Activated naive CD4-positive, alpha-beta T cell treated with anti-CD3 and anti-CD28 coated beads, Interleukin-2, amount 50 U/mL, for 24 hours (primary cell): ENCODE measurements around the gene DQX1.
"Not testable (repeated sequence)": the region's sequence is repeated elsewhere in the genome, so short reads cannot be mapped to it uniquely, and the experiment has no call there.

ENCODE experiments used
- H3K27ac Mint-ChIP-seq: one replicate; pipeline ENCODE4 v1.8.0; 2021; ENCODE audit warnings: mild to moderate bottlenecking, mixed read lengths
- H3K27me3 Mint-ChIP-seq: one replicate; pipeline ENCODE4 v1.8.0; 2021; ENCODE audit warnings: mixed read lengths
- H3K36me3 Mint-ChIP-seq: one replicate; pipeline ENCODE4 v1.8.0; 2021; ENCODE audit warnings: mixed read lengths
- H3K4me1 Mint-ChIP-seq: one replicate; pipeline ENCODE4 v1.8.0; 2021; ENCODE audit warnings: mixed read lengths
- H3K4me3 Mint-ChIP-seq: one replicate; pipeline ENCODE4 v1.8.0; 2021; ENCODE audit warnings: mild to moderate bottlenecking, mixed read lengths
- H3K9me3 Mint-ChIP-seq: one replicate; pipeline ENCODE4 v1.8.0; 2021; ENCODE audit warnings: mixed read lengths

The DQX1 gene

DNA sequence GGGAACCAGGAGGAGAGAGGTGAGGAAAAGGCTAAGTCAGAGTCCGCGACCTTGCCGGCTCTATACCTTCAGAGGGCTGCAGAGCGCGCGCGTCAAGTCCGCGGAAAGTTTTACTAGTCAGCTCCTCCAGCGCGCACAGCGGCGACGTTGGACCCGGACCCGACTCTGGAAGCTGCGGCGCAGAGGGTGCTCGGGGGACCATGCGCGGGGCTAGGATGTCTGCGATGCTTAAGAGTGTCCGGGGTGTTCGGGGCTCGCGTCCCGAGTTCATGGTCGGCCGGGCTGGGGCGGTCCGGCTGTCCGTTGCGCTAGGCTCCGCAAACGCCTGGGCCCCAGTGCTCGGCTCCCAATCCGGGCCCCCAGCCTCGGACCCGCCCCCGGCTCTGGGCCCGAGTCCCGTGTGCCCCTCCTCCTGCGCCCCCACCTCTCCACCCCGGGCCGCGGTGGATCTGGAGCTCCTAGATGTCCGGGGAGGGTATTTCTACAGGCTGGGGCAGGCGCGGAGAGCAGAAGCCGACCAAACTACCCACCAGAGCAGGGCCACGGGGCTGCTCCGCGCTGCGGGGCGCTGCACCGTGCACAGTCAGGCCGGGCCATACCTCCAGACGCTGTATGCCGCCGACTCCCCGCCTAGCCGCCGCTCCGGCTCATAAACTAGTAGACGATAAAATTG is 26.6 kb downstream of the DQX1 start, which contains the start of gene LBX2:
TSS of gene LBX2 (minus strand) at position 337 of the 673 bp plus-strand sequence. CDS start at position 271, 66 bp downstream.
- Mint-ChIP-seq H3K27ac (peak within 1 kb of the TSS; percentile 8), H3K4me1 (peaks cover 44% of the 10 kb centered on the region), H3K9me3 (no peaks in the 10 kb centered on the region), H3K36me3 (peaks cover 3% of the 10 kb centered on the region), H3K27me3 (peaks cover 37% of the 10 kb centered on the region), H3K4me3 (peak within 1 kb of the TSS; percentile 82)

DNA sequence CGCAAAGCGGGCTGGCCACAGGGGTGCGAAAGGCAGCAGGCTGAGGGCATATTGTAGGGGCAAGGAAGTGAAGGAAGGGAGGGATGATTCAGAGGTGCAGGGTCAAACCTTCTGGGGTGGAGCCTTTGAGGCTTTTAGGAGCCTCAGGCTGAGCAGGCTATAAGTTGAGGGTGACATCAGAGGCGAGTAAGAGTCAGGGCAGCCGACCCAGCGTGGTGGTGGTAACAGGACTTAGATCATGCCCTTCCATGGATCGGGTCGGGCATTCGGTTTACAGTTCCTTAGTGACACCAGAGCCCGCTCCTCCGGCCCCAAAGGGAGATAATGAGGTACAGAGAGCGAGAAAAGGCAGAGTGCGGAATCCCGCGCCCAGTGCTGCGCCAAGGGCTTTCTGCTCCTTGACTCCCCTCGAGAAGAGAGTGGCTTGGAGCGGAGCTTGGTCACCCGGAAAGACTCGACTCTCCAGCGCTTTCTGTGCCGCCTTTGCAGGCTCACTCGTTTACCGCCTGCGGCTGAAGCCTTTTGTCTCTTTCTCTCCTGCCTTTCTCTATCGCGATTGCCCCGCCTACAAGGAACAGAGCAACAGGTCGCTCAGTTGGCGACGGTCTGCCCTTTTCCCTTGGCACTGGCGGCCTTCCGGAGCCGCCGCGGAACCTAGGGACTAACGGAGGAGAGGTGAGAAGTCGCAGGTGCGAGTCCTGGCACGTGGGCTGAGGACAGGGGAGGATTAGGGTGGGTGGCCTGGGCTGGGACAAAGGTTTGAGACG is 27.3 kb downstream of the DQX1 start:
- peaks cover 32% of the 10 kb centered on the region for H3K27me3 Mint-ChIP-seq
- H3K9me3 Mint-ChIP-seq = no peaks in the 10 kb centered on the region
- peak overlapping the region; percentile 8 for H3K27ac Mint-ChIP-seq
- H3K36me3 Mint-ChIP-seq = peaks cover 6% of the 10 kb centered on the region
- H3K4me1 Mint-ChIP-seq = peaks cover 37% of the 10 kb centered on the region
- peak overlapping the region; percentile 82 for H3K4me3 Mint-ChIP-seq

DNA sequence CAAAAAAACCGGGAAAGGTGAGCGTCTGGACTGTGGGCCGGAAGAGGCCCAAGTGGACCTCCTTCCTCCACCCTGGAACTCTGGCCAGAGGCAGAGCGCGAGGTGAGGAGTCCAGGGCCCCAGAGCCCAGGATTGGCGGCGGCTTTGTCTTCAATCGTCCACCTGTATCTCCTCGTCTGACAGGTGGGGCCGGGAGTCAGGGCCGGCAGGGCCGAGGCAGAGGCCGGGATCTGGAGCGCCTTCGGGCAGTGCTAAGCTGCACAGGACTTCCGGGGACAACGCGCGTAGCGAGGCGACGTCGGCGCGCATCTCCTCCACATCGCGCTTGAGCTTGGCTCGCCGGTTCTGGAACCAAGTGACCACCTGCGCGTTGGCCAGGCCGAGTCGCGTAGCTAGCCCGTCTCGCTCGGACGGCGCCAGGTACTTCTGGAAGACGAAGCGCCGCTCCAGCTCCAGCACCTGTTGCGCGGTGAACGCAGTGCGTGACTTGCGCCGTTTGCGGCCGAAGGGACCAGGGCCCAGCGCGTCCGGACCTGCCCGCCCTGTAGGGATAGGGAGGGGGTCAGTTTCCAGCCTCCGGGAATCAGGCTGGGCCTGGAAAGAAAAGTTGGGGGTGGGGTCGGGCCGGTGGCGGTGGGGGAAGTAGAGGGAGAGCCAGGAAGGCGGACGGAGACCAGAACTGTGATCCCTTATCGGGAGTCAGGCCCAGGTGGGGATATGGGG is 28.1 kb downstream of the DQX1 start:
- H3K36me3 Mint-ChIP-seq = peaks cover 7% of the 10 kb centered on the region
- H3K27me3 Mint-ChIP-seq = peaks cover 29% of the 10 kb centered on the region
- H3K27ac Mint-ChIP-seq = peak overlapping the region; percentile 5
- peaks cover 31% of the 10 kb centered on the region for H3K4me1 Mint-ChIP-seq
- no peaks in the 10 kb centered on the region for H3K9me3 Mint-ChIP-seq
- H3K4me3 Mint-ChIP-seq = peak overlapping the region; percentile 82

DNA sequence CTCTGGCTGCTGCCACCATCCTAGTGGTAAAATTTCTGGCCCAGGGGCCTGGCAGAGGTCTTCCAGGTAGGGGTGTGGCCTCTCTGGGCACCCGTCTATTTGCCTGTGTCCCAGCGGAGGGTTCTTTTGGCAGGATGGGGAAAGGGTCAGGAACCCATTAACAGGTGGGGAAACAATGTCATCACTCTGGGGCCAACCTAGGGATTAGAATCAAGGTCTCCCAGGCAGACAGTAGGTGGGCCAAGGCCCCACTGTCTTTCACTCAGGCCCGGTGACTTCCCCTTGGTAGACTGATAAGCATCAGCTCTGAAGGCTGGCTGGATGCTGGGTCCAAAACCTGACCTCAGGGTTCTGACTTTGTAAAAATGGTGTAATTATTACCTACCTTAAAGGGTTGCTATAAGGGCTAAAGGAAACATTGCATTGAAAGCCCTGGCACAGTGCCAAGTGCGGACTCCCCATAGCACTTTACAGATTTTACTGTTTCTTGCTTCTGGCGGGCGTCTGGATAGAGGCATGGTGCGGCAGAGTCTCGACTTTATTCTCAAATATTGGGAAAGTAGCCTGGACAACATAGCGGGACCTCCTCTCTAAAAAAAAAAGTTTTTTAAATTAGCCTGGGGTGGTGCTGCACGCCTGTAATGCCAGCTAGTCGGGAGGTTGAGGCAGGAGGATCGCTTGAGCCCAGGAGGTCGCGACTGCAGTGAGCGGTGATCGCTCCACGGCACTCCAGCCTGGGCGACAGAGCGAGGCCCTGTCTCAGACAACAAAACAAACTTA is 28.8 kb downstream of the DQX1 start:
- peak overlapping the region; percentile 82 for H3K4me3 Mint-ChIP-seq
- H3K27ac Mint-ChIP-seq = no peak overlapping the region
- peaks cover 24% of the 10 kb centered on the region for H3K4me1 Mint-ChIP-seq
- H3K36me3 Mint-ChIP-seq = peaks cover 7% of the 10 kb centered on the region
- H3K9me3 Mint-ChIP-seq = no peaks in the 10 kb centered on the region
- H3K27me3 Mint-ChIP-seq = peaks cover 23% of the 10 kb centered on the region

DNA sequence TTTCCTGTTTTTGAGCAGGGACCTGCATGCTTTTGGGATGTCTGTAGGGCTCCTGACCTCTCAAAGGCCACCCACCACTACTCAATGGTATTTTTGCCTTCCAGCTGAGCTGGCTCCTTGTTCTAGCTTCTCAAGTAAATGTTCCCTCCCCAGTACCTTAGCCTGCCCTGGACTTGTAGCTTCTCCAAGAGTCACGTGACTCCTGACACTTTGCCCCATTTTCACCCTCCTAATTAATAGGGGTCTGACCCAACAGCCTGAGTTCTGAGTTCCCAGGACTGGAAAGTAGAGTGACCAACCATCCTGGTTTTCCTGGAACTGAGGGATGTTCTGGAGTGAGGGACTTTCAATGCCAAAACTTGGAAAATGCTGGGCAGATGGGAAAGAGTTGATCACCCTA is 30.6 kb downstream of the DQX1 start:
- no peak overlapping the region for H3K4me3 Mint-ChIP-seq
- H3K4me1 Mint-ChIP-seq = peaks cover 19% of the 10 kb centered on the region
- H3K9me3 Mint-ChIP-seq = no peaks in the 10 kb centered on the region
- H3K36me3 Mint-ChIP-seq = peaks cover 7% of the 10 kb centered on the region
- H3K27ac Mint-ChIP-seq = no peak overlapping the region
- H3K27me3 Mint-ChIP-seq = peaks cover 13% of the 10 kb centered on the region

DNA sequence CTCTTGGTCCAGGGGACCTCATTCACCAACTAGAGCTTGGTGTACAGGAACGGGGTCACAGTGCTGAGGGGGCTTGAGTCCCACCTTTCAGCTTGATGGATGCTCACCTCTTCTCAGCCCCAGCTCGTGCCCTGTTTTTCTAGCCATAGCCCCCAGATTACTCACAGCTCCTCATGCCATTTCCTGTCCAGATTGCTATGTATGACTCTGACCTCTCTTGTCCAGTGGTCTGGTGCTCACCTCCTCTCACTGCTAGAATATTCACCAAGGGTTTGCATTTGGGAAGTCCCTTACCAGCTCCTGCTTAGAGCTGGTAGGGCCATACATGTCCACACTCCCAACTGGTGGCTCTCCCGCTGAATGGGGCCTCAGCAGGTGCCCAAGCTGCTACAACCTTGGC is 32.5 kb downstream of the DQX1 start:
- Mint-ChIP-seq H3K36me3 (peaks cover 7% of the 10 kb centered on the region), H3K27ac (no peak overlapping the region), H3K4me3 (no peak overlapping the region), H3K4me1 (peaks cover 11% of the 10 kb centered on the region), H3K9me3 (no peaks in the 10 kb centered on the region), H3K27me3 (peaks cover 5% of the 10 kb centered on the region)

DNA sequence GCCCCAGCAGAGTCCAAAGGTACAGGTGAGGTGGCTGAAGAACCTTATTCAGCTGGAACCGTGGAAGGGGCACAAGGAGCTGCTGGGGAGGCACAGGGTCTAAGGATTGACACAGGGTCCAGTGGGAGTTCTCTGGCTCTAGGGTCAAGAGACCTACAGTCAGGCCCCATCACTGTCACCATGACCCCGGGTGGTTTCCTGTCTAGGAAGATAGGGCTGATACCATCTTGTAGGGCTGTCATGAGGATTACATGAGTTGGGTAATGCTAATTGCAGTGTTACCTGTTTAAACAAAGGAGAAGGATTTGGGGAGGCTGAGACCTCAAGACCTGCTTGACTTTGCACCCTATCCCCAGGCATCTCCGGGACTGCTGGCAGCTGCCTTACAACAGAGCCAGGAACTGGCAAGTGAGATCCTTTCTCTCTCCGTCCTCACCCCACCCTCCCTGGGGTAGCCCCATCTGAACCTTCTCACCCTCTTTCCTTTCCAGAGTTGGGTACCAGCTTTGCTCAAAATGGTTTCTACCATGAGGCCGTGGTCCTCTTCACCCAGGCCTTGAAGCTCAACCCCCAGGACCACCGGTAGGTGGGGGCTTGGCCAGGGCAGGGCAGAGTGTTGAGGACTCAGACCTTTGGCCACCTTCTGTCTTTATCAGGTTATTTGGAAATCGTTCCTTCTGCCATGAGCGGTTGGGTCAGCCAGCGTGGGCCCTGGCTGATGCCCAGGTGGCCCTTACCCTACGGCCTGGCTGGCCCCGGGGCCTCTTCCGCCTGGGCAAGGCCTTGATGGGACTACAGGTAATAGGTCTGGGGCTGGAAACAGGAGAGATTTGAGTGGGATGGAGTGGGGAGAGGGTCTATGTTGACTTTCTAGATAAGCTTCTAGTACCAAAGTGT is 34.1 kb downstream of the DQX1 start:
- Mint-ChIP-seq H3K9me3 (no peaks in the 10 kb centered on the region), H3K27ac (no peak overlapping the region), H3K4me3 (no peak overlapping the region), H3K27me3 (no peaks in the 10 kb centered on the region), H3K4me1 (peaks cover 1% of the 10 kb centered on the region), H3K36me3 (peaks cover 7% of the 10 kb centered on the region)

DNA sequence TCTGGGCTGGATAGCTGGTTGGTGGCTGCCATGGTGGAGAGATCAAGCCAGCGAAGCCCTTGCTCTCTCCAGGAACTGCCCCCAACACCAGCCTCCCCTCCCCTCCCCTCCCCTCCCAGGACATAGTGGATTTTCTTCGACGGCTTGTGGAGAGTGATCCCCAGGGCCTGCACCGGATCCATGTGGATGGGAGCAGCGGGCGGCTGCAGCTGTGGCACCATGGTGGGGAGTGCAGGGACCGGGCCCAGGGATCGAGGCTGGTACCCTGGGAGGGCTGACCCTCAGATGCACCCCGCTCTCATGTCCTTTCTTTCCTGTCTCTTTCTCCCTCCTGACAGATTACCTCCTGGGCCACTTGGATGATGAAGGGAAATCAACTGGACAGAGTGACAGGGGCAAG is 36.1 kb downstream of the DQX1 start:
- Mint-ChIP-seq H3K27me3 (no peaks in the 10 kb centered on the region), H3K27ac (no peak overlapping the region), H3K4me1 (peaks cover 3% of the 10 kb centered on the region), H3K4me3 (no peak overlapping the region), H3K9me3 (no peaks in the 10 kb centered on the region), H3K36me3 (peaks cover 11% of the 10 kb centered on the region)

DNA sequence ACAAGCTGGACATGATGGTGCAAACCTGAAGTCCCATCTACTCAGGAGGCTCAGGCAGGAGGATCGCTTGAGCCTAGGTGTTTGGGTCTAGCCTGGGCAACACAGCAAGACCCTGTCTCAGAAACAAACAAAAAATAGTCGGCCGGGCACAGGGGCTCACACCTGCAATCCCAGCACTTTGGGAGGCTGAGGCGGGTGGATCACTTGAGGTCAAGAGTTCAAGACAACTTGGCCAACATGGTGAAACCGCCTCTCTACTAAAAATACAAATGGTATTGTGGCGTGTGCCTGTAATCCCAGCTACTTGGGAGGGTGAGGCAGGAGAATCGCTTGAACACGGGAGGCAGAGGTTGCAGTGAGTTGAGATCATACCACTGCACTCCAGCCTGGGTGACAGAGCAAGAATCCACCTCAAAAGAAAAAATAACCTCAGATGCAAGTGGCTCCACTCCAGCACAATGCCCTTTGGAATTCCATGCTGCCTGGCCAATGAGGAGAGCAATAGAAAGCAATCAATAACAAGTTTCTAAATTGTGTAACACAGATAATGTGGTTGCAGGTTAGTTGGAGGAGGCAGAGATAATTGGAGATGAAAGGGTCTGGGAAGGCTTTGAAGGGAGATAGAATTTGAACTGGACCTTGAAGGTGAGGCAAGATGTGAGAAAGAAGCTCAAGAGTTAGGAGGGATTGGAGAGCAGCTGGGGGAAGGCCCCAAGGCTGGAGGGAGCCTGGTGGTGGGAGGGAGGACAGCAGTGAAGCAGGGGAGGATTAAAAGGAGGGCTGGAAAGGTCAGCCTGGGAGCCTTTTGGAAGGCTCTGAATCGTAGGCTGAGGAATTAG is 37.2 kb downstream of the DQX1 start:
- Mint-ChIP-seq H3K27me3 (no peaks in the 10 kb centered on the region), H3K27ac (no peak overlapping the region), H3K9me3 (no peaks in the 10 kb centered on the region), H3K4me3 (no peak overlapping the region), H3K4me1 (peaks cover 8% of the 10 kb centered on the region), H3K36me3 (peaks cover 7% of the 10 kb centered on the region)

DNA sequence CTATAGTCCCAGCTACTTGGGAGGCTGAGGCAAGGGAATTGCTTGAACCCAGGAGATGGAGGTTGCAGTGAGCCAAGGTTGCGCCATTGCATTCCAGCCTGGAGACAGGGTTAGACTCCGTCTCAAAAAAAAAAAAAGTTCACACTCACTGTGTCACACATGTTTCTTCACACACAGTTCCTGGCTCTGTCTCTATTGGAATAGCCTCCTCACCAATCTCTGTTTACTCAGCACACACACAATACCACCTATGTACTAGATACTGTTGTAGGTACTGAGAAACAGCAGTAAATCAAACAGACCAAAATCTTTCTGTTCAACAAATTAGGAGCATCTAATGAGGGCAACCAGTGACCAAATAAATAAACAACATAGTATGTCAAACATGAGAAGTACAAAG is 39.9 kb downstream of the DQX1 start:
- Mint-ChIP-seq H3K4me1 (peaks cover 24% of the 10 kb centered on the region), H3K4me3 (no peak overlapping the region), H3K36me3 (peaks cover 4% of the 10 kb centered on the region), H3K27ac (no peak overlapping the region), H3K9me3 (no peaks in the 10 kb centered on the region), H3K27me3 (no peaks in the 10 kb centered on the region)

DNA sequence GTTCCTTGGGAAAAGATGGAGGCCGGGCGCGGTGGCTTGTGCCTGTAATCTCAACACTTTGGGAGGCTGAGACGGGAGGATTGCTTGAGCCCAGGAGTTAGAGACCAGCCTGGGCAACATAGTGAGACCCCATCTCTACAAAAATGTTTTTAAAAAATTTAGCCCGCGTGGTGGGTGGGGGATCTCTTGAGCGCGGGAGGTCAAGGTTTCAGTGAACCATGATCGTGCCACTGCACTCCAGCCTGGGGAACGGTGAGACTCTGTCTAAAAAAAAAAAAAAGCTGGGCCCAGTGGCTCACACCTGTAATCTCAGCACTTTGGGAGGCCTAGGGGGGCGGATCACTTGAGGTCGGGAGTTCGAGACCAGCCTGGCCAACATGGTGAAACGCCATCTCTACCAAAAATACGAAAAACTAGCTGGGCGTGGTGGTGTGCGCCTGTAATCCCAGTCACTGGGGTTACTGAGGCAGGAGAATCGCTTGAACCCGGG is 42.3 kb downstream of the DQX1 start:
- peaks cover 10% of the 10 kb centered on the region for H3K36me3 Mint-ChIP-seq
- H3K27ac Mint-ChIP-seq, H3K27me3 Mint-ChIP-seq, H3K9me3 Mint-ChIP-seq: not testable (repeated sequence)
- H3K4me3 Mint-ChIP-seq = peak overlapping the region; percentile 99
- H3K4me1 Mint-ChIP-seq = peaks cover 41% of the 10 kb centered on the region

DNA sequence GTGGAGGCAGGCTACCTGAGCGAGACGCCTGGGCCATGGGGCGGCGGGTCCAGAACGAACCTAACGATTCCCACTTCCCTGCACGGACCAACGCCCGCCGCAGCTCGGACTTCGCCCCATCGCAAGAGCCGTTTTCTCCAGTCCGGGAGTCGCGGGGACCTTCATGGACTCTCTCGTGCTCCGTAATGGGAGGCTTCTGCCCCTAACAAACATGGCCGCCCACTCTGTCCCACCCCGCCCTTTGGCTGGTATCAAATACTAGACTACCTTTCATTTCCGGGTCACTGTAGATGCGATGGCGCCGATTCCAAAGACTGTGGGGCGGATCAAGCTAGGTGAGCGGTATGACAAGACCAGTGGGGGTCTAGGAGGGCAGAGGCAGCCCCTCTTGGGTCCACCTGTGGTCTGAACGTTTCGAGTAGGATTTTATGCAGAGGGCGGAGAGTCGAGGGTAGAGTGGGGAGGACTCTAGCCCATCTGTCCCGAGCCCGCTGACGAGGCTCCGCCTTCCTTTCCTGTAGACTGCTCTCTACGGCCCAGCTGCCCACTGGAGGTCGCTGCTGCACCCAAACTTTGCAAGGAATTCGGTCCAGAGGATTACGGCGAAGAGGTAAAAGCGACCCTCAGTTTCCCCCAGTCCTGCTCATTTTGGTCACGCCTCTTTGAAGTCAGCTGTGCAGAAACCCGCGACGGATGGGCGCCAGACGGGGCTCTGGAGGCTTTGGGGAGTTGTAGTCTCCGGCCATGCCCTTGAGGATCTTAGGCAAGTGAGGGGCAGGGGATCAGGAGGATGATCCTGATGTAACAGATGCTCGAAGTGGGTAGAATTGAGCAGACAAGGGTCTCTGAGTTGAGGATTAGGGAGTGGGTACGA is 43.0 kb downstream of the DQX1 start, which contains the start of the genes CCDC142 and TTC31:
TSS of gene CCDC142 (minus strand) at position 198 of the 874 bp plus-strand sequence. CDS start at position 37, 161 bp downstream.
TSS of gene TTC31 (plus strand) at position 281 of the 874 bp plus-strand sequence. CDS start at position 296, 15 bp downstream.
- H3K27ac Mint-ChIP-seq = peak within 1 kb of the TSS; percentile 100
- H3K4me3 Mint-ChIP-seq = peak within 1 kb of the TSS; percentile 99
- peaks cover 10% of the 10 kb centered on the region for H3K36me3 Mint-ChIP-seq
- H3K9me3 Mint-ChIP-seq = no peaks in the 10 kb centered on the region
- peaks cover 41% of the 10 kb centered on the region for H3K4me1 Mint-ChIP-seq
- H3K27me3 Mint-ChIP-seq = no peaks in the 10 kb centered on the region
